ENCODE data around the gene TBC1D10B.

Gene TBC1D10B

GRCh38 chr16:30370456-30371247 is at the start of gene TBC1D10B:
TSS of gene TBC1D10B (minus strand) at chr16:30370494. CDS start at chr16:30370183, 311 bp downstream.
- no peak for TF ChIP-seq ZFX (IDR thresholded peaks at IDR 0.05; ENCODE audit: borderline replicate concordance)
- TF ChIP-seq CTCF (IDR thresholded peaks at IDR 0.05) = no peak
- peak within 1 kb of the TSS; percentile 89 for H3K27ac ChIP-seq

- TF ChIP-seq CTCF (IDR thresholded peaks at IDR 0.05) = no peak; the same call in none of the 2 replicates
- TF ChIP-seq ZFX (IDR thresholded peaks at IDR 0.05; ENCODE audit: borderline replicate concordance) = no peak
- H3K27ac ChIP-seq = peak overlapping the region; percentile 88
These were observed 48.3 kb upstream of the TBC1D10B start for GRCh38 chr16:30418350-30419181.

GRCh38 chr16:30417529-30418349 is 47.4 kb upstream of the TBC1D10B start:
- TF ChIP-seq ZFX (IDR thresholded peaks at IDR 0.05; ENCODE audit: borderline replicate concordance) (no peak), CTCF (IDR thresholded peaks at IDR 0.05) (peak; percentile 53)
- H3K27ac ChIP-seq = peak overlapping the region; percentile 88

- no peak for TF ChIP-seq CTCF (IDR thresholded peaks at IDR 0.05)
- no peak for TF ChIP-seq ZFX (IDR thresholded peaks at IDR 0.05; ENCODE audit: borderline replicate concordance)
- H3K27ac ChIP-seq = peak overlapping the region; percentile 88
These were observed 46.6 kb upstream of the TBC1D10B start for GRCh38 chr16:30416624-30417528.

GRCh38 chr16:30416047-30416603 is 45.8 kb upstream of the TBC1D10B start:
- H3K27ac ChIP-seq = peak overlapping the region; percentile 88; the same call in 1 of the 2 replicates
- no peak for TF ChIP-seq ZFX (IDR thresholded peaks at IDR 0.05; ENCODE audit: borderline replicate concordance)

- TF ChIP-seq CTCF (IDR thresholded peaks at IDR 0.05) (no peak), ZFX (IDR thresholded peaks at IDR 0.05; ENCODE audit: borderline replicate concordance) (no peak)
- no peak overlapping the region; the same call in 1 of the 2 replicates for H3K27ac ChIP-seq
These were observed 43.9 kb upstream of the TBC1D10B start for GRCh38 chr16:30414159-30414558.

Measured in 22Rv1 (cell line).